CD14-positive monocyte (primary cell): ENCODE measurements around the gene SYTL3. TPM values are rescaled to one million over a fixed set of nuclear protein-coding genes. Genes with fewer than 3 reads are reported as not detected.

Experiments
- DNase-seq, 3 donors: peaks; one replicate each; pipeline ENCODE4 v3.0.0-alpha.2; 2011 to 2022
- H2AFZ ChIP-seq: 2 replicates; pipeline ENCODE4 v1.6.0; 2012; ENCODE audit warnings: mild to moderate bottlenecking, low read depth, low read length, inconsistent platforms; ENCODE audit not compliant: insufficient read depth, poor library complexity, severe bottlenecking
- H3K27ac ChIP-seq, 2 donors: 1 replicate in 1 of 2; 2 replicates in 1 of 2; pipeline ENCODE4 v1.5.1; 2012 to 2013; ENCODE audit warnings: low read length in 2 of 2, control low read depth in 1 of 2, inconsistent platforms in 1 of 2, low read depth in 1 of 2, mild to moderate bottlenecking in 1 of 2
- H3K27me3 ChIP-seq, 2 donors: one replicate each; pipeline versions ENCODE4 v1.6.0 to v1.6.1; 2011 to 2013; ENCODE audit warnings: low read length in 2 of 2; ENCODE audit not compliant: control insufficient read depth in 2 of 2, insufficient read depth in 2 of 2
- H3K36me3 ChIP-seq, 2 donors: replicated peaks in 1 of 2; 1 replicate in 1 of 2; 2 replicates in 1 of 2; pipeline versions ENCODE4 v1.5.1 to v1.6.1; 2012 to 2013; ENCODE audit warnings: low read length in 2 of 2, control low read depth in 1 of 2, inconsistent platforms in 1 of 2, mild to moderate bottlenecking in 1 of 2; ENCODE audit not compliant: insufficient read depth in 2 of 2, control insufficient read depth in 1 of 2
- H3K4me1 ChIP-seq, 2 donors: 1 replicate in 1 of 2; 2 replicates in 1 of 2; pipeline versions ENCODE4 v1.5.1 to v1.6.1; 2012 to 2013; ENCODE audit warnings: low read length in 2 of 2, control low read depth in 1 of 2, inconsistent platforms in 1 of 2, mild to moderate bottlenecking in 1 of 2, moderate library complexity in 1 of 2; ENCODE audit not compliant: insufficient read depth in 2 of 2, control insufficient read depth in 1 of 2
- H3K4me2 ChIP-seq: replicated peaks from 2 replicates; pipeline ENCODE3; 2012; ENCODE audit warnings: low read length, moderate library complexity, mild to moderate bottlenecking; ENCODE audit not compliant: poor library complexity, severe bottlenecking; ENCODE audit errors: extremely low read depth
- H3K4me3 ChIP-seq, 3 experiments: fragments of 200-600 bp in 1 of 3; sonication (generic) in 1 of 3; replicated peaks in 1 of 3; 1 replicate in 2 of 3; 2 replicates in 1 of 3; pipeline ENCODE4 v1.5.1; 2011 to 2013; ENCODE audit warnings: low read length in 3 of 3, mild to moderate bottlenecking in 3 of 3, control low read depth in 2 of 3, low read depth in 2 of 3, inconsistent platforms in 1 of 3, moderate library complexity in 1 of 3
- H3K79me2 ChIP-seq: 2 replicates; pipeline ENCODE4 v1.6.0; 2012; ENCODE audit warnings: mild to moderate bottlenecking, control low read depth, inconsistent platforms, low read length, moderate library complexity; ENCODE audit not compliant: insufficient read depth
- H3K9ac ChIP-seq: 2 replicates; pipeline ENCODE4 v1.6.0; 2017; ENCODE audit warnings: low read length, mild to moderate bottlenecking; ENCODE audit not compliant: insufficient read depth, poor library complexity, severe bottlenecking
- H3K9me3 ChIP-seq, 2 donors: replicated peaks in 1 of 2; 1 replicate in 1 of 2; 2 replicates in 1 of 2; pipeline versions ENCODE4 v1.5.1 to v1.6.1; 2012 to 2013; ENCODE audit warnings: low read length in 2 of 2, control low read depth in 1 of 2; ENCODE audit not compliant: control insufficient read depth in 1 of 2, insufficient read depth in 1 of 2
- H4K20me1 ChIP-seq: 2 replicates; pipeline ENCODE4 v1.6.0; 2012; ENCODE audit warnings: mild to moderate bottlenecking, low read length, control low read depth, moderate library complexity; ENCODE audit not compliant: insufficient read depth
- H3K27ac Mint-ChIP-seq, 7 donors: one replicate each; pipeline ENCODE4 v1.8.0; 2020; ENCODE audit warnings: mild to moderate bottlenecking in 7 of 7, mixed read lengths in 7 of 7, moderate library complexity in 6 of 7, inconsistent platforms in 2 of 7
- H3K27me3 Mint-ChIP-seq, 3 donors: one replicate each; pipeline ENCODE4 v1.8.0; 2021 to 2022; ENCODE audit warnings: low read depth in 3 of 3, mild to moderate bottlenecking in 3 of 3, mixed read lengths in 3 of 3, moderate library complexity in 3 of 3, inconsistent platforms in 1 of 3
- H3K36me3 Mint-ChIP-seq, 2 donors: one replicate each; pipeline ENCODE4 v1.8.0; 2020; ENCODE audit warnings: mixed read lengths in 2 of 2, inconsistent platforms in 1 of 2, mild to moderate bottlenecking in 1 of 2
- H3K4me1 Mint-ChIP-seq: one replicate; pipeline ENCODE4 v1.8.0; 2020; ENCODE audit warnings: mild to moderate bottlenecking, mixed read lengths
- H3K4me3 Mint-ChIP-seq, 2 donors: one replicate each; pipeline ENCODE4 v1.8.0; 2020; ENCODE audit warnings: mild to moderate bottlenecking in 2 of 2, mixed read lengths in 2 of 2, moderate library complexity in 1 of 2
- H3K9me3 Mint-ChIP-seq, 7 donors: one replicate each; pipeline ENCODE4 v1.8.0; 2020 to 2022; ENCODE audit warnings: mixed read lengths in 7 of 7, mild to moderate bottlenecking in 6 of 7, moderate library complexity in 6 of 7, inconsistent platforms in 2 of 7
- WGBS: methylation state at CpG from one replicate; pipeline ENCODE4 v1.1.5; 2013; ENCODE audit warnings: missing lambda C conversion rate; ENCODE audit not compliant: insufficient coverage; 5-methylcytosine and 5-hydroxymethylcytosine counted together
- intact Hi-C, 2 donors: fragments of 100-400 bp; cut with micrococcal nuclease; formaldehyde crosslinking; loops; one replicate each; pipeline versions ENCODE4 v1.15.0 to v1.15.1; 2023
- polyA plus RNA-seq, 3 donors: library from polyadenylated mRNA; depleted of rRNA in 1 of 3; unstranded in 2 of 3; stranded (reverse) in 1 of 3; fragments of 300-500 nt in 2 of 3; fragments of >200 nt in 1 of 3; fragmentation: Illumina TruSeq in 2 of 3; gene quantifications; 1 replicate in 2 of 3; 2 replicates in 1 of 3; pipeline ENCODE4 v1.2.3, GENCODE V29; 2012 to 2021
- TF ChIP-seq, protein P1 (sequence below): fragments of 200-600 bp; IDR thresholded peaks from one replicate; pipeline ENCODE4 v1.8.0; 2022; ENCODE audit warnings: antibody characterized with exemption, mild to moderate bottlenecking

The SYTL3 gene
- polyA plus RNA-seq, 3 donors = 14.6 to 18.7 (median 14.8) TPM

DNA sequence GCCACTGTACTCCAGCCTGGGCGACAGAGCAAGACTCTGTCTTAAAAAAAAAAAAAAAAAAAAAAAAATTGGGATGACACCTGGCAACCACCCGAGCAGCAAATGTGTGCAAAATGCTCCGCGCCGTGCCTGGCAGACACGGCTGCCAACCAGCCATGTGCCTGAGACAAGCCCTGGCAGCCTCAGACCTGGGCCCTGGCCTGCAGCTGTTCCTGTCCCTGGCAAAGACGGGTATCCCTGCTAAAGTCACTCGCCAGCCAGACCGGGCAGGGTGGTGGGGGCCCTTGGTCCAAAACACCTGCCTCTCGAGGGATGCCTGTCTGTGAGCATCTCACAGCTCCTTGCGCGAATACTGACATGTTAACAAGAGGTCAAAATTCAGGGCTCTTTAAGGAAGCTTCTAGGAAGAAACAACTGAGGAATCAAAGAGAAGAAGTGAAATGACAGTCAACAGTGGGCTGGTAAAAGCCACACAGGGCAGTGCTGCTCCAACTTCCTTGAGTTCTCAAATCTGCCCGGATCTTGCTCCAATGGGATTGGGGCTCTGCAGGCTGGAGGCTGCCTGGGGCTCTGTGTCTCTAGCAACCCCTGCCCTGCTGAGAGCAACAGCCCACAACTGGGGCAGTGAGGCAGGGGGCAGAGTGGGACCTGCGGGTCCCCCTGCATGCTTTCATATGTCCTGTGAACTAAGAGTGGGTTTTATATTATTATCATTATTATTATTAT lies 53.4 kb downstream of the SYTL3 start:
- intact Hi-C loops = loop anchor here (5.0 to 10.0 kb wide), 4 partner anchors 59 to 432 kb away; no protein-coding TSS in a partner anchor
- no peak overlapping the region for H3K4me2 ChIP-seq
- DNase-seq = no peak
- no peak overlapping the region for H2AFZ ChIP-seq
- Mint-ChIP-seq H3K36me3 (peaks cover 11 to 21% of the 10 kb centered on the region in 2 donors), H3K4me3 (no peak overlapping the region), H3K4me1 (peaks cover 18% of the 10 kb centered on the region), H3K27ac (peak overlapping the region in 5 of 7 donors; percentile 35 to 78 (median 70)), H3K9me3 (no peaks in the 10 kb centered on the region), H3K27me3 (peaks cover 0 to 3% (median 0%) of the 10 kb centered on the region in 3 donors)
- peaks cover 9 to 10% of the 10 kb centered on the region in 2 donors for H3K4me1 ChIP-seq
- no peak overlapping the region for H3K27ac ChIP-seq
- no peaks in the 10 kb centered on the region for H3K27me3 ChIP-seq
- 88% methylated on average over 12 of the region's 14 CpGs for WGBS
- TF ChIP-seq, protein P1, sequence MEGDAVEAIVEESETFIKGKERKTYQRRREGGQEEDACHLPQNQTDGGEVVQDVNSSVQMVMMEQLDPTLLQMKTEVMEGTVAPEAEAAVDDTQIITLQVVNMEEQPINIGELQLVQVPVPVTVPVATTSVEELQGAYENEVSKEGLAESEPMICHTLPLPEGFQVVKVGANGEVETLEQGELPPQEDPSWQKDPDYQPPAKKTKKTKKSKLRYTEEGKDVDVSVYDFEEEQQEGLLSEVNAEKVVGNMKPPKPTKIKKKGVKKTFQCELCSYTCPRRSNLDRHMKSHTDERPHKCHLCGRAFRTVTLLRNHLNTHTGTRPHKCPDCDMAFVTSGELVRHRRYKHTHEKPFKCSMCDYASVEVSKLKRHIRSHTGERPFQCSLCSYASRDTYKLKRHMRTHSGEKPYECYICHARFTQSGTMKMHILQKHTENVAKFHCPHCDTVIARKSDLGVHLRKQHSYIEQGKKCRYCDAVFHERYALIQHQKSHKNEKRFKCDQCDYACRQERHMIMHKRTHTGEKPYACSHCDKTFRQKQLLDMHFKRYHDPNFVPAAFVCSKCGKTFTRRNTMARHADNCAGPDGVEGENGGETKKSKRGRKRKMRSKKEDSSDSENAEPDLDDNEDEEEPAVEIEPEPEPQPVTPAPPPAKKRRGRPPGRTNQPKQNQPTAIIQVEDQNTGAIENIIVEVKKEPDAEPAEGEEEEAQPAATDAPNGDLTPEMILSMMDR = no peak
- no peak overlapping the region for H3K4me3 ChIP-seq
- no peaks in the 10 kb centered on the region for H3K9me3 ChIP-seq
- H4K20me1 ChIP-seq = peaks cover 15% of the 10 kb centered on the region
- H3K79me2 ChIP-seq = no peaks in the 10 kb centered on the region
- H3K9ac ChIP-seq = no peak overlapping the region
- H3K36me3 ChIP-seq = peaks cover 0 to 22% of the 10 kb centered on the region in 2 donors

DNA sequence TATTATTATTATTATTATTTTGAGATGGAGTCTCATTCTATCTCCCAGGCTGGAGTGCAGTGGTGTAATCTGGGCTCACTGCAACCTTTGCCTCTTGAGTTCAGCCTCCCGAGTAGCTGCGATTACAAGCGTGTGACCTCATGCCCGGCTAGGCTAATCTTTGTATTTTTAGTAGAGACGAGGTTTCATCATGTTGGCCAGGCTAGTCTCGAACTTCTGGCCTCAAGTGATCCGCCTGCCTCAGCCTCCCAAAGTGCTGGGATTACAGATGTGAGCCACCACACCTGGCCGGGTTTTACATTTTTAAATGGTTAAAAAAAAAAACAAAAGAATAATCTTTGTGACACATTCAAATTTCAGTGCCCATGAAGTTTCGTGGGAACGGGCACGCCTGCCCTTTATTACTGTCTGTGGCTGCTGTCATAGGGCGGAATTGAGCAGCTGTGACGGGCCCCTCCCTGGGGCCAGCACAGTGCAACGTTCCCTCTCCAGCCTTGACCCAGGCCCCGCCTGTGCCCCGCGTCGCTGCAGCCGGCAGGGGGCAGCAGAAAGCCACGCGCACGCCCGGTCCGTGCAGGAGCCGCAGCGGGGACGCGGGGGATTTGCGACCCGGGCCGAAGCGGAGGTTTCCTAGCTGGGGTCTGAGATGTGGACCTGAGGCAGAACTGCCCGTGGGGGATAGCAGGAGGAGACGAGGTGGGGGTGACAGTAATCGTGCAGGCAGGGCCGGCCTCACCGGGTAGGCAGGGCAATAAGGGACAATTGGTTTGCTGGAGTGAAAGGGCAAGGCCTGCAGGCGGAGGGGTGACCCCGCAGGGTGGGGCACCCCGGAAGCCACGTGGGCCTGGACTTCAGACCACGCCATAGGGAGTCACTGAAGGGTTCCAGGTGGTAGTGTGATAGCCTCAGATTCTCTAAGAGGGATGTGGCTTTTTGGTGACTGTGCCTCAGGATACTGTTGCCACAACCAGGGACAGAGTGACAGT lies 54.3 kb downstream of the SYTL3 start:
- Mint-ChIP-seq H3K4me1 (peaks cover 18% of the 10 kb centered on the region), H3K9me3 (no peaks in the 10 kb centered on the region), H3K36me3 (peaks cover 16 to 23% of the 10 kb centered on the region in 2 donors), H3K27ac (peak overlapping the region; percentile 66 to 93 (median 85)), H3K27me3 (peaks cover 0 to 3% (median 0%) of the 10 kb centered on the region in 3 donors), H3K4me3 (peak overlapping the region; percentile 83 to 93)
- TF ChIP-seq, protein P1 = peak; percentile 99
- Histone ChIP-seq H3K4me1 (peaks cover 9 to 10% of the 10 kb centered on the region in 2 donors), H3K27ac (peak overlapping the region; percentile 15 to 35), H2AFZ (peak overlapping the region; percentile 79), H3K4me3 (peak overlapping the region; percentile 20 to 63 (median 36)), H3K36me3 (peaks cover 0 to 21% of the 10 kb centered on the region in 2 donors), H3K79me2 (no peaks in the 10 kb centered on the region), H3K9me3 (no peaks in the 10 kb centered on the region), H3K9ac (no peak overlapping the region), H3K4me2 (peak overlapping the region; percentile 74), H3K27me3 (no peaks in the 10 kb centered on the region), H4K20me1 (peaks cover 15% of the 10 kb centered on the region)
- 10% methylated on average over 39 of the region's 42 CpGs for WGBS
- DNase-seq = peak; percentile 81 to 83 (median 82)
- intact Hi-C loops = loop anchor here (1.0 to 10.0 kb wide), 5 partner anchors 58 to 431 kb away; no protein-coding TSS in a partner anchor
